Measurements from ENCODE around the gene PRR5L.

- TF ChIP-seq ZNF274 (IDR thresholded peaks at IDR 0.05; ENCODE audit: low read depth, low read length) (no peak), YY1 (IDR thresholded peaks at IDR 0.05; ENCODE audit: insufficient read depth, insufficient read length) (no peak)
These were observed 162.2 kb downstream of the PRR5L start for GRCh38 chr11:36458129-36458915.

Data from NT2/D1 (cell line).